Stimulated activated CD8-positive, alpha-beta memory T cell treated with anti-CD3 and anti-CD28 coated beads, Interleukin-2, amount 100 ng/mL, for 48 hours (primary cell): ENCODE data around the gene CCDC146.
A peak's percentile ranks its signal among the peaks of the same experiment; 100 is the strongest.
"Not testable (repeated sequence)": the region's sequence is repeated elsewhere in the genome, so short reads cannot be mapped to it uniquely, and the experiment has no call there.

Experiments used
- DNase-seq, 2 donors: peaks; one replicate each; pipeline ENCODE4 v3.0.0-alpha.2; 2020; ENCODE audit warnings: low read depth in 2 of 2

Gene CCDC146

DNA sequence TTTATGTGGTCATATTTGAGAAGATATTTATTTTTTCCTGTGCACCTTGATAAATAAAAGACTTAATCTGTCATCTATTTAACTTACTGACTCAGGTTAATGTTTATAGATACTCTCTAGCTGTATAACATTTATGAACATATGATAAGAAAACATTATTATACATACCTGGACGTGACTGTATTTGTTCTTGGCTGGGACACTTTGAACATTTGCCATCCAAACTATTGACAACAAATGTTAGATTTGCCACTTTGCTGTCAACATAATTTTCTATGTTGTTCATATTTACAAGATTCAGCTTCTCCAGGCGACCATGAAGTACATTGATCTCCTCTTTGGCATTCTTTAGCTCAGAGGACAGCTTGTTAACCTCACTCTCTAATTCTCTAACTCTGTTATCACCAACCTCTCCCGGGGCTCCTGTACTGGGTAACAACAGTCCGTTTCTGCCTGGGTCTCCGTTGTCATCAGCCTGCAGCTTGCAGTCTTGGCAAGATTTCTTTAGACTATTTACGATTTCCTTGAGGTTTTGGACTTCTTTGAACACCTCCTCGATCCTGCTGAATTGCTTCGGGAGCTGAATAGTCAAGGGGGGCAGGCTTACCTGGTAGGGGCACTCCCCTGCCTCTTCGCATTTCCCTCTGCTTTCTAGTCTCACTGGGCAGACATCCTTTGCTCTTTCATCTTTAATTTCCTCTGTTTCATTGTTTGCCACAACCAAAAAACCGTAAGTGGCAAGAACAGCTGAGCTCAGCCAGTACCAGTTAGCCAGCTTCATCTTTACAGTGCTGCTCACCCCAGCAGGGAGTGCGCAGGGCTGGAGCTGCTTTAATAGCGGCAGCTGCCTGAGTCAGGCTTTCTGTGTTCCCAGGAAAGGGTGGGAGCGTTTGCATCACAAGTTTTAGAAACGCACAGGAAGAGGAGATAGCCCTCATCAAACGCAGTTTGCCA is 76.9 kb downstream of the CCDC146 start, which contains the start of gene FGL2:
Gene FGL2 (minus strand): TSS at position 807 of the 954 bp plus-strand sequence. CDS start 26 bp downstream, at position 781.
- peak in 1 of 2 donors; percentile 3 for DNase-seq

DNA sequence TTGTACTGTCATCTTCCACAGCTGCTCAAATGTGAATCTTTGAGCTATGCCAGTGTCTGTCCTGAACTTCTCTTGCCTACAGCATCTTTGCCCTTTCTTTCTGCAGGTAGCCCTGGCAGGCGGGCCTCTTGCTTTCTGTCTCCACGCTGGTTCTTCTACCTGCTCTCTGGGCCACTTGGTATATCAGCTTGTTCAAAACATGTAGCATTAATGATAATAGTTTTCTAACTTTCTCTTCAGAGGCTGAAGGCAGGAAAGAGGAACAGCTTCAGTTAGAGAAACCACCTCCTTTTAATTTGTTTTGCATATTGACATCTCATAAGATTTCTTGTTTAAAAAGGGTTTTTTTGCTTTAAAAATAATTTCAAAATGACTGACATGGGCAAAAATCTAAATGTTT is 78.1 kb downstream of the CCDC146 start:
- DNase-seq = no peak

DNA sequence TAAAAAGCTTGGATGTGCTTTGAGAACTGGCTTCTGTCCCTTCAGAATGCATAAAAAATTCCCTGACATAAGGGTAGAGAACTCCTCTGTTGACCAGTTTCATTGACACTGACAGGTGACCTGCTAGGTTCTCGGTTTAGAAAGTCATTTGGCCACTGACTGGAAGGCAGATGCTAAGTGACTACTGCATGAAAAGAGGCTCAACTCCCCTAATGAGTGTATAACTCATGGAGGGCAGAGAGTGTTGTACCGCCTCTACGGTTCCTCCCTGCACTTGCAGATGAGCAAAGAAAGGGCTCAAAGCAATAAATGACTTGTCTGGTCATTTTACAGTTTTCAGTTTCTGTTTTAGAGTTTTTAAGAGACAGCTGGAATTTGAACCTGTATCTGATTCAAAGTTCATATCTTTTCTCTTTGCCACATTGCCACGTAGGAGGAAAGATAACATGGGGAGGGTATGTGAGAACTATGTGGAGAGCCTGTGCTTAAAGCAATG is 80.1 kb downstream of the CCDC146 start:
- DNase-seq = no peak

DNA sequence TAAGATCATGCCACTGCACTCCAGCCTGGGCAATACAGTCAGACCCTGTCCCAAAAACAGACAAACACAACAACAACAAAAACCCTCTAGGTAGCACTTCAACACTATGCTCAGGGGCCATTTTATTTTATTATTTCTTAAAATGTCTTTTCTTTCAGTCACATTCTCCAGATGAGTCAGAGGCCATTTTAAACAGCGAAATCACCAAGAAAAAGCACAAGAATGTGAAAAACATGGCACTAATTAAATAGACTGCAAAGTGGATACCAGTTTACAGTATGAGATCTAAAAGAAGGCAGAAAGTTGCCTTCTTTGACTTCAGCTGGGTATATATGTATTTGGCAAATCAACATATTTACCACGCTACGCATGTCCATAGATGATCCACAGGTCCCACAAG is 83.3 kb downstream of the CCDC146 start:
- no peak for DNase-seq

DNA sequence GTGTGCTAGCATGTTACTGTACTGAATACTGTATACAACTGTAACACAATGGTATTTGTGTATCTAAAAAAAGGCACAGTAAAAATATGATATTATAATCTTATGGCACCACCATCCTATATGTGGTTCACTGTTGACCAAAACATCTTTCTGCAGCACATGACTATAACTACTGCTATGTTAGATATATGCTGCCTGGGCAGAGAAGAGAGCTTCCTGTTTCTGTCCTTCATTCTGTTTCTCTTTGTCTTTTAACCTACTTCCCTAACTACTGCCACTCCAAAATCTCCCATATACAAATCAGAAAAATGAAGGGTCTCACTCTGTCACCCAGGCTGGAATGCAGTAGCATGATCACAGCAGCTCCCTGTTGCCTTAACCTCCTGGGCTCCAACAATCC is 86.0 kb downstream of the CCDC146 start:
- DNase-seq = no peak

DNA sequence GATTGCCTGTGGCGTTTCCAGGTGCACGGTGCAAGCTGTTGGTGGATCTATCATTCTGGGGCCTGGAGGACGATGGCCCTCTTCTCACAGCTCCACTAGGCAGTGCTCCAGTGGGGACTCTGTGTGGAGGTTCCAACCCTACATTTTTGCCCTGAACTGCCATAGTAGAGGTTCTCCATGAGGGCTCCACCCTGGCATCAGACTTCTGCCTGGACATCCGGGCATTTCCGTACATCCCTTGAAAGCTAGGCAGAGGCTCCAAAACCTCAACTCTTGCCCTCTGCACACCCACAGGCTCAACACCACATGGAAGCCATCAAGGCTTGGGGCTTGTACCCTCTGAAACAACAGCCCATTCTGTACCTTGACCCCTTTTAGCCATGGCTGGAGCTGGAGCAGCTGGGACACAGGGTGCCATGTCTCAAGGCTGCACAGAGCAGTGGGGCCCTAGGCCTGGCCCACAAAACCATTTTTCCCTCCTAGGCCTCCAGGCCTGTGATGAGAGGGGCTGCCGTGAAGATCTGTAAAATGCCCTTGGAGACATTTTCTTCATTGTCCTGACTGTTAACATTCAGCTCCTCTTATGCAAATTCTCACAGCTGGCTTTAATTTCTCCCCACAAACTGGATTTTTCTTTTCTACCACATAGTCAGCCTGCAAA is 87.2 kb downstream of the CCDC146 start:
- no peak for DNase-seq

DNA sequence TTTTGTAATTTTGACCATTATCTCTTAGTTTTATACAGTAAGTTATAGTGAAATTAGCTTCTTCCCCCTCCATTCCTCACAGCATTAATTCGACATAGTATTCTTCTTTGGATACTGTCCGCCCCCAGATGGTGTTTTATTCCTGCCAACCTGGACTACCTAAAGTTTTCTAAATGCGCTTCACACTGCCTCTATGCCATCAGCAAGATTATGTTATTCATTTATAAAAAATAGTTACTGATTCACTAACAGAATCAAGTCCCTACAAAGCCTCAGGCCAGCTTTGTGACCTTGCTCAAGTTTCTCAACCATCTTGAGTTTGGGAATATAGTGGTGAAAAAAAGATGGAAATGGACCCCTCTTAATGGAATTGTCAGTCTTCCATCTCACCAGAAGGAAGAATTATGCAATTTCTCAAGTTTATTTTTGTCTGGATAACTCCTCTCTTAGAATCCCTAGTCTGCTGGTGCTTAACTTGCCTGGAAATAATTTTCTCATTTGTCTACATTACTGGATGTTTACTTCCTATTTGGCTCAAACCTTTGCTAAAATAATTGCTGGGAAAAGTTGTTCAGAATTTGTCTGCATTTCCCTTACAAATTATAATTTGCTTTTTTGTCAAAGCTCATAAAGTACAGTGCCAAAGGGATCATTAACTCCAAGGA is 93.9 kb downstream of the CCDC146 start:
- DNase-seq = no peak

DNA sequence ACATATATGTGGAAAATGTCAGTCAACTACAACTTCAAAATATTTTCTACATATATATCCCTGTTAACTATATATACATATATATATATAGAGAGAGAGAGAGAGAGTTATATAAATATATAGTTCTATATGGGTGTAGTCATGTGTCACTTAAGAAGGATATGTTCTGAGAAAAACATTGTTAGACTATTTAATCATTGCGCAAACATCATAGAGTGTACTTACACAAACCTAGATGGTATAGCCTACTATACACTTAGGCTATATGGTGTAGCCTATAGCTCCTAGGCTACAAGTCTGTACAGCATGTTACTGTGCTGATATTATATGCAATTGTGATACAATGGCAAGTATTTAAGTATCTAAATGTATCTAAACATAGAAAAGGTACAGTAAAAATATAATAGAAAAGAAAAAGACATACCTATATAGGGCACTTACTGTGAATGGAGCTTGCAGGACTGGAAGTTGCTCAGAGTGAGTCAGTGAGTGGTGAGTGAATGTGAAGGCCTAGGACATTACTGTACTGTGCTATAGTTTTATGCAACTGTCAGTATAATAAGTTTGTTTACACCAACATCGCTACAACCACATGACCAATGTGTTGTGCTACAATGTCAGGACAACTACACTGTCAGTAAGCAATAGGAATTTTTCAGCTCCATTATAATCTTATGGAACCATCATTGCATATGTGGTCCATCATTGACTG is 95.2 kb downstream of the CCDC146 start:
- DNase-seq = no peak

DNA sequence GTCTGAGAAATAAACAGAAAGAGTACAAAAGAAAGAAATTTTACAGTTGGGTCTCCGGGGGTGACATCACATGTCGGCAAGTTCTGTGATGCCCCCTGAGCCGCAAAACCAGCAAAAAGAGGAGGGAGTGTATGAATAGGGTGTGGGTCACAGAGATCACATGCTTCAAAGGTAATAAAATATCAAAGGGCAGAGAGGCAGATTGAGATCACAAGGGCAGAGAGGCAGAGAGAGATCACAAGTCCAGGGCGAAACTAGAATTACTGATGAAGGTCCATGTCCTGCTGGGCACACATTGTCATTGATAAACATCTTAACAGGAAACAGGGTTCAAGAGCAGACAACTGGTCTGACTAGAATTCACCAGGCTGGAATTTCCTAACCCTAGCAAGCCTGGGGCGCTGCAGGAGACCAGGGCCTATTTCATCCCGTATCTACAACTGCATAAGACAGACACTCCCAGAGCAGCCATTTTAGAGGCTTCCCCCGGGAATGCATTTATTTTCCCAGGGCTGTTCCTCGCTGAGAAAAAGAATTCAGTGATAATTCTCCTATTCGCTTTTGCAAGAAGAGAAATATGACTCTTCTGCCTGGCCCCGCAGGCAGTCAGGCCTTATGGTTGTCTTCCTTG is 97.4 kb downstream of the CCDC146 start:
- DNase-seq = not testable (repeated sequence)

DNA sequence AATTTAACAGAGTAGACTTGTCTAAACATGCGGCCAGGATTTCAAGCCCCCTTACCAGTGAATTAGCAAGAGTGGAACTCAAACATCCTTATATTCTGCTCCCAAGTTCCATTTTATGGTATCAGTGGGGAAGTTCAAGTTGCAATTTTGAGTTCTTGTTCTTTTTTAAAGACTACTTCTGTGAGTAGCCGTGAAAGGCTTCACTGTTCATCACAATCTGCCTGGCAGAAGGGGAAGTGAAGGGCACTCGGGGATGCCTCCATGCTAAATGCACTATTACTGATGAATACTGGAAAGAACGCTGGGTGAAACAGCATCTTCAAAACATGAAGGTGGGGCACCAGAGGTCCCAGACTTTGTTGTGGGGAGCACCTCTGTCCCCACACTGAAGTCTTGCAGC is 99.7 kb downstream of the CCDC146 start:
- DNase-seq = no peak

DNA sequence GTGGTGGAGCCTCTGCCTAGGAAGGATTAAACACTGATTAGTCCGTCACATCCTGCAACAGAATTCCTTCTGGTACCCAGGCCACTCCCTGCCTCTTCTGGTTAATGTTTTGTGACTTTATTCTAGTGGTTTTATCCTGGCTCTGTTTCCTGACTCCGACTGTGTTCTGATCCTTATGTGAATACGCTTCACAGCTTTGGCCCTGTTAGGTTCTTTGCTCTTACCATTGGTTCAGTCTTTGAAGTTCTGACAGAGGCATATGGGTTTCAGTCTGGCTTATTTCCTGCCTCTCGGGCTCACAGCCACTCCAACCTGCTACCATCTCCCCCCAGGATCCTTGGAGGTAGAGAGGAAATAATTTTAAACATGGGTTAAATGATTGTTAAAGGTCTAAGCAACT is 100.4 kb downstream of the CCDC146 start:
- no peak for DNase-seq

DNA sequence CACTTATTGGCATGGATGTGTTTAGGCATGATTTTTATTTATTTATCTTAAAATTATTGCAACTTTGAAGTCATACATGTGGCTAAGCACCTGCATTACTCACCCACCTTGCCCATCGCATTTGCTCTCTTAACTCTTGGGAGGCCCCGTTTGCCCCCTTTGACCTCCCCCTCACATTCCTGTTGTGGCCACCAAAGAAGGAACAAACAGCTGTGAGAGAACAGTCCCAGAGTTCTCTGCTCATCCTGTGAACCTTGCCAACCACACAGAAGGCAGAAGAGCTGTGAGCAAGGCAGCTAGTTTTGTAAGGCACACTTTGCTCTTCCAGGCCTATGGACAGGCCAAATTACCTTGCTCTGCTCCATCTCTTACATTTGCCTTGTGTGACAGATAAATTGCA is 100.8 kb downstream of the CCDC146 start:
- no peak for DNase-seq

DNA sequence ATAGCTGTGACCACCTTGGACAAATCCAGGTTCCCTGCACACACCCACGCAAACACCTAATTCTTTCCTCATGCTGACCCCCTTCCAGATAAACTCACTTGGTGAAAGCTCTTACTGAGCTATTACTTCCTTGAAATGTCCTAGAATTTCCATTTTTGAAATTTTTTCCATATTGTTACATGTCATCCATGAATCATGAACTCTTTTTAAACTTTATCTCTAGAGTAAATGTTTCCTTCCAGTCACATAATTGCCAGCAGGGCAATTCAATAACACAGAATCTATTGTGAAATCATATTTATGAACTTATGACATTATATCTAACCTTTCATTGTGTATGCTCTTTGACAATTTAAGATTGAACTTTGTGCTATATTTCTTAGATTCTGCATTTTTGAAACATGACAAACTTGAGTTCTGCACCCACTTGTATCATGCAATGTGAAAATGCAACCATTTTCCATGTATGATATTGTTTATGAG is 104.0 kb downstream of the CCDC146 start:
- no peak for DNase-seq

DNA sequence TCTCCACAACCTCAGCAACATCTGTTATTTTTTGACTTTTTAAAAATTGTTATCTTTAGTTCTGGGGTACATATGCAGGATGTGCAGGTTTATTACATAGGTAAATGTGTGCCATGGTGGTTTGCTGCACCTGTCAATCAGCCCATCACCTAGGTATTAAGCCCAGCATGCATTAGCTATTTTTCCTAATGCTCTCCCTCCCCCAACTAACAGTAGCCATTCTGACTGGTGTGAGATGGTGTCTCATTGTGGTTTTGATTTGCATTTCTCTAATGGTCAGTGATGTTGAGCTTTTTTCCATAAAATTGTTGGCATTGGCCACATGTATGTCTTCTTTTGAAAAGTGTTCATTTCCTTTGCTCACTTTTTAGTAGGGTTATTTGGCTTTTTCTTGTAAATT is 106.4 kb downstream of the CCDC146 start:
- not testable (repeated sequence) for DNase-seq

DNA sequence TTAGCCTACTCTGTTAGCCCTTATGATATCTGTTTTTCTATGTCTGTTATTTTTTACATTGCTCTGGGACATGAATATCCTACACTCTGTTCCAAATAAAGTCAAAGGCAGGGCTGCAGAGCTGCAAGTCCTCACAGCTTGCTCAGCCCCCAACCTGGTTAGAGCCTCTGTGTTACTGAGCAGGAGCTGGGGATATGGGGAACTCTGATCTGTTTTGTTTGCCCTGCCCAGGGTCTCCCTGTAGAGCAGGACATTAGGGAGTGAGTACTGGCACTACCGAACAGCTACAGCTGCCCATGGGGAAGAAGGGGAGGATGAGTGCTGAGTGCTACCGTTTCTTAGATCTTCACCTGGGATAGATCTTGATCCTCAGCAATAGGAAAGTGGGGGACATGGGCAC is 110.1 kb downstream of the CCDC146 start:
- no peak for DNase-seq

DNA sequence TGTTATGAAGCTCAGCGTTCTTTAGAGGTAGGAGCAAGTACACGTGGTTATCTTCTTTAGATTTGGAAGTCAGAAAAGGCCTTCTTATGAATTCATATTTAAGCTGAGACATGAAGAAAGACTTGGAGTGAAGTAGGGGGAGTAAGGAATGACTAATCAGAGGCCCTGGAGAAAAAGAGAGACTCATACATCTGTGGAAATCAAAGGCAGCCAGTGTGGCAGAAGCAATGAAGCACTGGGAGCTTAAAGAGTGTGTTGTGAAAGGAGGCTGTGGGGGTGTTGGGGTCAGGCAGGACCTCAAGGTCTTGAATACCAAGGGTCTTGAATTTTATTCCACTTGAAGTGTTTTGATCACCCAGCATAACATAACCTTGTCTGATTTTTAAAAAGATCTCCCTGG is 112.9 kb downstream of the CCDC146 start:
- no peak for DNase-seq

DNA sequence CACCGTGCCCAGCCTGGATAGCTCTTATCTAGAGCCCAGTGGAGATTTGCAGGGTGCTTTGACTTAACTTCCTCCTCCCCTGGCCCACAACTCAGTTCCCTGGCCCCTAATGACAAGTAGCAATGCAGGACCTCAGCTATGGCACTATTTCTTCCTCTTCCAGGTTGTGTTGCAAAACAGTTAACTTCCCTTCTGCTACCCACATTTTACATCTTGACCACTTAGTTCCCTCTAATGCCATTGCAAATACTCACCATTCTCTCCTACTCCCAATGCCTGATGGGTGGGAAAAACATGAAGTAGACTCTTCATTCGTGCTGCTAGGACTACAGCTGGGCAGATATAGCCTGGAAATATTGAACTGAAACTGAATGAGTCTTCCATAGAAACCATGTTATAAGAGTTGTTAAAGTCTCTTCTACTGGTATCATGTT is 116.3 kb downstream of the CCDC146 start:
- no peak for DNase-seq

DNA sequence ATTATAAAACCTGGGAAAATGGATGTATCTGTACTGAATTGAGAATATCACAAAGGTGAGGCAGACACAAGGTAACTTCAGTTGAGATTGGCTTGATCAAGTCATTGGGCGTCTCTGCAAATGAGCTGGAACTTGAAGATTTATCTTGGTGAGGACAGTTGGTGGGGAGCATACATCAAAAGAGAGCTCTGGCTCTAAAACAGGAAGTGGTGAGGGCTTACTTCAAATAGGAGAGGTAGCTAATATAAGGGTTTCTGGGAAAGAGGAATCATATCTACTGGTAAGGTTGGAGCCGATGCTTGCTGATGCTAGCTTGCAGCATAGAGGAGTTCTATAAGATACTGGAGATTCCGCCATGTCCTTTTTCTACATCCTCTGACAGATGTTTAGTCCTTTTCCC is 117.1 kb downstream of the CCDC146 start:
- DNase-seq = no peak

DNA sequence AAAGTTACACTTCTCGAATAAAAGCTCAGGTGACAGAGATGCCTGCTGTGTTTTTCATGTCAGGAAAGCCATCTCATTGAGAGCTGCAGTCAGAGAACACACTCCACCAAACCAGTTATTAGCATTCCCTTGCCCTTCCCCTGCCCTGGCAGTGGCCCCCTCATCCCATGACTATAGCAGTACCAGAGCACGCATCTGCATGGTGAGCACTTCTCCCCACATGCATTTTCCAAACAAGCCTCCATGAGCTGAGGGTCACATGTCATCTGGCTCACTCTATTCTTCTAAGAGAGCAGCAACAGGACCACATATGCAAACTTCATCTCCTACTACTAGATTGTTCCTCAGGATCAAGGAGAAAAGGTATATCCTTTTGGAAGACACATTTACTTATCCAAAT is 119.7 kb downstream of the CCDC146 start:
- DNase-seq = no peak

DNA sequence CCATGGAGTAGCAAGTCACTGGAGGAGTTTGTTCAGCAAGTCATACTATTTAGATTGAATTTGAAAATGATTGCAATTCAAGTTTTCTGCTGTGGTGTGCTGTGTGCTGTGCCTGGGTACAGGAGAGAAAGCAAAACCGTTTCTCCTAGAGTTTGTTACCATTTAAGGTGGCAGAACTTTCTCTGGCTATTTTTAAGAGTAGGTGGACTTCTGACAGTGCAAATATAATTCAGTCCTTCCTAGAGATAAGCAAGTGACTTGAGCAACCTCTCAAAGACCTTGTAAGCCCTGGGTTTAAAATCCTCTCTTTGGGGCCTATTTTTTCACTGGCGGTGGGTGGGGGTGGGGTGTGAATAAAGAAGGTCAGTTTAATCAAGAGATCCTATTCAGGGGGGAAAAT is 120.1 kb downstream of the CCDC146 start:
- DNase-seq = no peak
